Activated naive CD4-positive, alpha-beta T cell treated with Interleukin-2 at 50 U/mL for 16 hours (primary cell): ENCODE data around the gene FAM81B.

Experiments
- DNase-seq: peaks from one replicate; pipeline ENCODE4 v3.0.0-alpha.2; 2020

FAM81B gene

DNA sequence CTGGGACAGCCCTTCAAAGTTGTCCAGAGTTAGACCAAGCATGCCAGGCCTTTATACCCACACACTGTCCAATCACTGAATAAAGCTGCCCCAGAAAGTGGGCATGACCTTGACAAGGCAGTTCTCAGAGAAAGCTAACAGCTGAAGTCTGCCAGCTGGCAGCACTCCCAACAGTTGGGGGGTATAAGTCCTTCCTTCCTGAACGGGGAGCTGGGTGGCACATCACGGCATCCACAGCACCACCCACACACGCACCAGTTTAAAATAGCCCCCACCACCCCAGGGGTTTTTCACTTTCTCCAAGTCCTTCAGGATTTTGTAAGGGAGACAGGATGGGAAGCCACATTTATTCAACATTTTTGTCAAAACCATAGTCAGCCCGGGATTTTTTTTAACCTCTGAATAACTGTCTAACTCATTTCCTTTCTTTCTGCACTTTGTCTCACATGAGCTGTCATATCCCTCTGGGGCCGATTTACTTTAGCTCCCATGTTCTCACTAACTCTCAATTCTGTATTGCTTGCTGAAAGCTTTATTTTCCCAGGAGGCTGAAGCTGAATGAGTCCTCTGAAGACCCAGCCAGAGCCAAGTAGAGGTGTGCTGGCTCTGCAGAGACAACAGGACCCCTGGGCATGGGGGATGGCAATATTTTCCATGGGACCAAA is 15.4 kb downstream of the FAM81B start:
- DNase-seq, result no peak

DNA sequence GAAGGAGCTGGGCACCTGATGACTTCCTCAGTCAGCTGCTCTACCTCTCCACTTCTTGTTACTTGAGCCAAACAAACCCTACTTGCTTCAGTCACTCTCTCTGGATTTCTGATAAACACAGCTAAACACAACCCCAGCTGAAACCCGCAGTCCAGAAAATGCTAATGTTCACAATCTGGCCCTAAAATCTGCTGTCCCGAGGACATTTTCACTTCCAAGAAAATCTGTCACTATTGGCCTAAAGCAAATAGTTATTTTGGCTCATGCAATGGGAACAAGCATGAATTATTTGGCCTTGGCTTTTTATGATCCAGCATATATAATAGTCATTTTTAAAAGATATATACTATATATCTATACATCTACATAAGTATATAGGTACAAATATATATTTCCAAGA is 19.1 kb downstream of the FAM81B start:
- DNase-seq, result no peak

DNA sequence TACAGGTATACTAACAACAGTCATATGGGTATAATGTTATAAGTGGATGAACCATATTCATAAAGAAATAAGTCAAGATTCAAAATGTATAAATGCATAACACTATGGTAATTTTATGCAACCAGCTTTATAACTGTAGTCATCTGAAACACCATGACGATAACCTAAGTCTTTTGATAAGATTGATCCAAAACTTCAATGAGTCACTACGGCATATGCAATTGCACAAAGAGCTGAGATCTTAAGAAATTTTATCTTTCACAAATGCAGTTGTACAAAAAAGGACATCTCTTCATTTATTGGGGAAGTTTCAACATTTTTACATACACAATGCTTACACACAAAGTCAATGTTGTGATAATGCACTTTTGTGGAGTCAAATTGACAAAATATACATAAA is 20.3 kb downstream of the FAM81B start:
- DNase-seq, result no peak

DNA sequence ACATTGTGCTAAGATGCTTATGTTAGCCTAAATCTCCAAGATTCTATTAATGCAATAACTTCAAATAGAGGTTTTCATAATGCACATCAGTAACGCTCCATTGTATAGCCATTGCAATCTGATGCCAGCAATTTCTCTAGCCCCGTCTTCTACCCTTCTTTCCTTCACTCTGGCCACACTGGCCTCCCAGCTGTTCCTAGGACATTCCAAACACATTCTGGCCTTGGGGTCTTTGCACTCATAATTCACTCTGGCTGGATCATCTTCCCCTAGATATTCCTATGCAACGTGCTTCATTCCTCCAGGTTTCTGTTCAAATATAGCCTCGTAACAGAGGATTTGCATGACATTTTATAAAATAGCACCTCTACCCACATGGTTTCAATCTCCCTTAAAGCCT is 23.3 kb downstream of the FAM81B start:
- no peak for DNase-seq

DNA sequence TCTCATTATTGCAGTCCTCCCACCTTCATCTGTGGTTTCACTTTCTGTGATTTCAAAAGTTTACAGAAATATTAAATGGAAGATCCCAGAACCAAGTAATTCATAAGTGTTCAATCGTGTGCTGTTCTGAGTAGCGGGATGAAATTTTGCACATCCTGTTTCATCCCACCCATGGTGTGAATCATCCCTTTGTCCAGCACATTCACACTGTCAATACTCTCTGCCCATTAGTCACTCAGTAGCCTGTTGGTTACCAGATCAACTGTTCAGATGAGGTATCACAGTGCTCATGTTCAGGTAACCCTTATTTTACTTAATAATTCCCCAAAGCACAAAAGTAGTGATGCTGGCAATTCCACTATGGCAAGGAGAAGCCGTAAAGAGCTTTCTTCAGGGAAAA is 26.8 kb downstream of the FAM81B start:
- DNase-seq, result no peak

DNA sequence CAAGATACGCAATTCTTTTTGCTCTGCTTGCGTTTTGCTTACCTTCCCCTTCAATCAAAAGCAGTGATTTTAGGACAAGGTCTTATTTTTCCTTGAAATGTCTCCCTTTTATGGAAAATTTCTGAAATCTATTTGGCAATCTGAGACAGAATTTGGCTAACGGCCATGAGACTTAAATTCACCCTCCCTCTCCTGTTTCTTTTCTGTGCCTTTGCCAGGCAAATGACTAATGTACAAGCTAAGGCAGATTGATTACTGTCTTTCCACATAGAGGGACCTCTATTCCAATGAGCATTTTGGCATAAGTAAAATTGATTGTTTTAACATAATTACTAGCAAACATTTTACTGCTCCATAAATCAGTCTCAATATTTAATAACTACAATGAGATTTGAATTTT is 31.7 kb downstream of the FAM81B start:
- DNase-seq, result no peak

DNA sequence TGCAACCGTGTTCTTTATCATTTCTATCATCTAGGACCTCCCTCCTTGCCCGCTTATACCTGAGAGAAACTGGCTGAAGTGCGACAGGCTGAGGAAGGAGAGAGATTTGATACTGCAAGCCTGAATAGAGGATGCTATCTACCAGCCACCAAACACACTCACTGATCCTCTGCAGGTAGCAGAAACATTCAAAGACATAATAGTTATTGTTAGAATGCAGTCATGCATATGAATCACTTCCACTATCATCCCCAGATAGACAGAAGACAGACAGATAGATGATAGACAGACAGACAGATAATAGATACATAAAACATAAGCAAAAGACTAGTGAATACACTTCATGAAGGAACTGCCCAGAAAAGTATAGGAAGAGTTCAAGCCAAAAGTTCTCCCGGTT is 32.9 kb downstream of the FAM81B start:
- DNase-seq, result no peak

DNA sequence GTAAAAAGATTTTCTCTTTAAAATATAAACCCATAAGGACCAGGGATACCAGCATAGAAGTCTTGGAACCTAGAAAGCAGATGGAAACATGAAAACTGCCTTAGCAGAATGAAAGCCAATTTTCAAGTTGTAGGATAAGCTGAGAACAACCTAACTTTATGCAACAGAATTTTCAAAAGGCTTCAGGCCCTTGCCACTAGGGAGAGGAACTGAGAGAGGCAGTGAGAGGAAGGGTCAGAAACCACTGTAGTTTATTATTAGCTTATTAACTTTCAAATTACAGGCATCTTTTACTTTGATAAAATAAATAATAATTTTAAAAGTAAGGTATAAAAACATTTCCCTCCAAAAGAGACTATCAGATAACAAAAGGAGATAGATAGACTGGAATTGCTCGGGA is 33.4 kb downstream of the FAM81B start:
- no peak for DNase-seq

DNA sequence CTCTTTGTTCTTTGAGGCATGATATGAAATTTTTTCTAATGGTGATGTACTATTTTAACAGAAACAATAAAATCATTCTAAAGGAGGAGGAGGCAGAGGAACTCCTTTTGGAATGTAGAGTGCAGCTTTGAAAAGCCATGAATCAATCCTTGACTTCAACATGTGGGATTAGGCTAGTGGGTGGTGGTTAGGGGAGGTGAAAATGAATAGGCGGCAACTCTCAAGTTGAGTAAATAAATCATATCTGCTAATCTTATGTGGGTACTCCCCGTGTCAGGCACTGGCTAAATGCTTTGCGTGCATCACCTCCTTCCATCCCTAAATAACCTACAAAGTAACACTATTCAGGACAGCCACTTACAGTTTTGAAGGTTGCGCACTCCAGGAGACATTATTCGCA is 35.1 kb downstream of the FAM81B start:
- DNase-seq, result no peak

DNA sequence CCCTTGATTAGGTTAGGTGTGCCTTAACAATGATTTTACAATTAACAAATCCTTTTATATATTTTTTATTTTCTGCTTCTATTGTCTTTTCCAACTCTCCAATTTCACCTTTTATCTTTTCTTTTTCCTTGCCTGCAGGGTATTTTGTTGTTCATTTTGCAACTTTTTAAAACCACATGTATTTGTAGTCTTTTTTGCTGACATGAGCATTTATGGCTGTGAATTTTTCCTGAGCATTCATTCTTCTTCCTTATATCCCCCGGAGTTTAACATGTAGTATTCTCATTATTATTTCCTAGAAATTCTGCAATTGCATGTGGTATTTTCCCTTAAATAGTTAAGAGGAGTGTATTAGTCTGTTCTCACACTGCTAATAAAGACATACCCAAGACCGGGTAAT is 41.6 kb downstream of the FAM81B start:
- no peak for DNase-seq

DNA sequence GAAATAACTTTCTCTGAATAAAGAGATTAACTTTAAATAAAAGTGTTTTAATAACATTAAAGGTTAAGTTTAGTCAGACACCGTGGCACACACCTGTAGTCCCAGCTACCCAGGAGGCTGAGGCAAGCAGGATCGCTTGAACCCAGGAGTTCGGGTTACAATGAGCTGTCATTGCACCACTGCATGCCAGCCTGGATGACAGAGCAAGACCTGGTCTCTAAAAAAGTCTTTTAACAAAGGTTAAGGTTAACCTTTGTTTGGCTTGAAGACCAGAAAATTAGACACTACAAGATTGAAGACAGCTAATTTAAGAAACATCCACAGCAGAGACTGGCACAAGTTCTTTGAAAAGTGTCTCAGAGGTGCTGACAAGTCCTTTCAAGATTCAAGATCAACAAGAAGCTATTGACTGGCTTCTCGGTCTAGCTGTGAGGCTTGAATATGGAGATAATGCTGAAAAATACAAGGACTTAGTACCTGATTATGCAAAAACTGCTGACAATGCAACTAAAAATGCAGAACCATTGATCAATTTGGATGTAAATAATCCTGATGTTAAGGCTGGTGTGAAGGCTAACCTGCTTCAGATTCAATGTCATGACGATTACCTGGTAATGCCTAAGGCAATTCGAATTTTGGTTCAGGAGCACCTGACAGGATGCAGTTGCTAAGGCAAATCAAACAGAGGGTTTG is 48.8 kb downstream of the FAM81B start:
- no peak for DNase-seq

DNA sequence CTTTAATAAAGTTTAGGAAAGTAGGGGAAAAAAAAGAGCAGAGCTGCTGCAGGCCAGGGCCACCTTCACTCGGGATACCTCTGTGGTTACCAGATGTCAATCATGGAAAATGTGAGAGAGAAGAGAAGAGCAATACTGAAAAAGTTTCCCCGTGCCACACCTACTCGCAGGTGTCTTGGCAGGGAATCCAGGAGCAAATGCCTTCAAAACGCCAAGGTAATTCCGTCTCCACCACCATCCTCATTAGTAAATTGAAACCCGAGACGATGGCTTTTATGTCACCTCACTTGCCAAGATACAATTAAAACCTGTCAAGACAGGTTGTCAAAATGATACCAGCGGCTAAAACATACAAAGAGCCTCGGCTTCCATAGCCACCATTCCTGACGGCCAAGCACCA is 49.7 kb downstream of the FAM81B start:
- no peak for DNase-seq

DNA sequence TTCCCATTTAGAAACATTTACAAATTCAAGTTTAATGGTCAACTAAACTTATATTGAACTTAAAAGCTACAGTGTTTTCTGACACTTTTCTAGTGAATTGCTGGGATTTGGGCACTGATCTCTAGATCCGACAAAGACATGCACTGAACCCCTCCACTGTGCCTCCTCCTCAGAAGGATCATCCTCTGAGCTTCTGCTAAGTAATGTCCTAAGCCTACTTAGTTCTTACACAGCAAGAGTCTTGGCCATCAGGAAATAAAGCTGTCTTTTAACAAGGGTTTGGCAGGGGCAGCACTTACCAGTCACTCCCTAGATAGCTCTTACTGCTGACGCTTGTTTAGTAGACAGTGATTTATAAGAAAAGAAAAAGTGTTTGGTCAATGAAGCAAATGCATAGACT is 50.5 kb downstream of the FAM81B start:
- DNase-seq, result no peak

DNA sequence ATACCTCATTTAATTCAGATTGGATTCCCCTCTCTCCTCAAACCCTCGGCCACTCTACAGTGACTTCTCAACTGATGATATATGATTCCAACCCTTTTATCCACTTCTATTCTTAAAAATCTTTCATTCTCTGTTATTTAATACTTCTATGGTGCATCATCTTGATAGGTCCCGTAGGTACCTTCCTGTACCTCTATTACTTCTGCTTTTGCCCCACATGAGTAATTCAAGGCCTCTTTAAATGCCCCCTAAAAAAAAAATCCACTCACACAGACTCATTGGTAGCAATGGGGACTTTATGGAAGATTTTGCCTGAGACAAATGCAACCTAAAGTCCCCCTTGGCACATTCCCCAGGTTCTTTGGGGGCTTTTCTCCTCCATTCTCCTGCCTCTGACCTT is 54.3 kb downstream of the FAM81B start:
- no peak for DNase-seq

DNA sequence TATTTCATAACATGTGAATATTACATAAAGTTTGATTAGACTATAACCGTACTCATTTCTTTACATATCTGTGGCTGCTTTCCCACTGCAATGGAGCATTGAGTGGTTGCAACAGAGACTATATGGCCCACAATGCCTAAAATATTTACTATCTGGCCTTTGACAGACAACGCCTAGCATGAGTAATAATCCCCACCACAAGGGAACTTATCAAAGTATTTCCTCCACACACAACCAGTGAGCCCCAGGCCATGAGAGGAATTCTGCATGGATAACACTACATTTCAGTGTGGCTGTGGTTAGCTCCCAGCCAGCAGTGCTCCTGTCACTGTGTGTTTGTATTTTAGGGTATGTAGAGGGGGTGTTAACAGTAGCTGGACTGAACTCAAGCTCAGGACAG is 54.8 kb downstream of the FAM81B start:
- no peak for DNase-seq

DNA sequence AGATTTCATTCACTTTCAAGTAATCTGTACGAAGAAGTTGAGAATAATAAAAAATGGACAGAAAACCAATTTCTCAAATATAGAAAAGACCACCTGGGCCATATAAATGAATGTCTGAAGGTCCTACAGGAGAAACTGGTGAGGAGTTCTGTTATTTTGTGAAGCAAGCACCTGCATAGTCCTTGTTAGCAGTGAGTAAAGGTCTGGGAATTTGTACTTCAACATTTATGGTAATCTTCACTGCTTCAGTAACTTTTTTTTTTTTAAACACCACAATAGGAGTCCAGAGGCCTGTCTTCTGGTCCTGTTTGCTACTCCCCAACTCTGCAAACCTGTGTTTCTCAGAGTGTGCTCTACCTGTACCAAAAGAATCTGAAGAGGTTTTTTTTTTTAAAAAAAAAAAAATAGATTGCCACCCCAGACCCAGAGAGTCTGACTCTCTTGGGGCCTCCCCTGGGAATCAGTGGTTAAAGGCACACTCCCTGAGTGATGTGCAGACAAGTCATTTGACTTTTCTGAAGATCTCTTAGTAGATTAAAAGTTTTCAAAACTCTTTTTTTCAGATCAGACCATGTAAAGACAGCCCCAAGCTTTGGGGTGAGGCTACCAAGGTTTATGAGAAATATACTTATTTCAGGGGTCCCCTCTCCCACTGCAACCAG is 55.5 kb downstream of the FAM81B start:
- no peak for DNase-seq

DNA sequence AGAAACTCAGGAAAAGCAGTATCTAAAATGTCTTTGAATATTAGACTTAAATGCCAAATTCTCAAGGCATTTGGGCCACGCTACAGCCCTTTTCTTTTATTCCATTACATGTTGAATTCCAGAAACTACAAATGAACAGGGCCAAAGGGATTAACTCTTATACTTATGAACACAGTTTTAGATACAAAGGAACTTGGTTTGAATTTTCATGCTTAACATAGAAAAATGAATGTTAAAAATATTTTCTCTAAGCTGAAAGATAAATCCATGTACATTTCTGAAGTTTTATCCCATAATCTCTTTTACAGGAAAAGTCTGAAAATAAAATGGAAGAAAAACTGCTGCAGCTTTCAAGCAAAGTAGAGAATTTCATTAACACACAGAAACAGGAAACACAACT is 56.8 kb downstream of the FAM81B start:
- no peak for DNase-seq

DNA sequence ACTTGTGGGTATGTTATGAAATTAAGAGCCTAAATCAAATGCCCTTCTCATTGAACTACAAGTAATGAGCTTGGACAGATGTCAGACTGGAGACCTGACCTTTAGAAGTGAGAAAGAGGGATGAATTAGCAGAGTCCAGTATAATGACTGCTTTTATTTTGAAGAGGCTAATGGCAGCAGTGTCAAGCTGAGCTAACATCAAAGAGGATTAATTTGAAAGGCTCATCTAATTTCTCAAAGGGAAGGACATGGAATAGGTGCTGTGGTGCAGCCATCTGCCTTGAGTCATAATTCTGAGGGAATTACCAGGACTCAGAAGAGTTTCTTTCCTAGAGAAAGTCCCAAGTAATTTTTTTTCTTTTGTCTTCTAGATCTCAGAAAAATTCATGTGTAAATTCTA is 57.6 kb downstream of the FAM81B start:
- DNase-seq, result no peak

DNA sequence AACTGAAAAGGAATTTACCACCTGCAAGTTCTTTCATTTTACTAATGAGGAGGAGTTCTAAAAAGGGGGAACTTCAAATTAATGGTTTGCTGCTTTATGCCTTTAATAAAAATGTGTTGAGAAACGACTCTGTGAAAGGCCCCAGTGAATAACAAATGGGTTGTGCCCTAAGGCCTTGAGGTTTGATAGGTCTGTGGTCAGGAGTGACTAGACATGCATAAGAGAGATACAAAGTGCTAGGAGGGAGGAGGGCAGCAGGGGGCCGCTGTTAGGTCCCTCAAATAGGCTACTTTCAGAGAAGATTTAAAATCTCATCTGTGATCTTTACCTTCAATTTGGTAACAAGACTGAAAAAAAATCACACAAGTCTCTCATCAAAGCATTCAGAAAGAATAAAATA is 58.3 kb downstream of the FAM81B start:
- no peak for DNase-seq

DNA sequence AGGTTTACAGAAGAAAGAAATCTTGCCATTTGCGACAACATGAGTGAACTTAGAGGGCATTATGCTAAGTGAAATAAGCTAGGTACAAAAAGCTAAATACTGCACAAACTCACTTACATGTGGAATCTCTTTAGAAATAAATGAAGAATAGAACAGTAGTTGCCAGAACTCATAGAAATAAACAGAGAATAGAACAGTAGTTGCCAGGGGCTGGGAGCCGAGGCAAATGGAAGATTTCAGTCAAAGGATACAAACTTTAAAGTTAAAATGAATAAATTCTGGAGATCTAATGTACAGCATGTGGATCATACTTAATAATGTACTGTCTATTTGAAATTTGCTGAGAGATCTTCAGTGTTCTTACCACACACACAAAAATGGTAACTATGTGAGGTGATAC is 63.4 kb downstream of the FAM81B start:
- DNase-seq, result no peak

DNA sequence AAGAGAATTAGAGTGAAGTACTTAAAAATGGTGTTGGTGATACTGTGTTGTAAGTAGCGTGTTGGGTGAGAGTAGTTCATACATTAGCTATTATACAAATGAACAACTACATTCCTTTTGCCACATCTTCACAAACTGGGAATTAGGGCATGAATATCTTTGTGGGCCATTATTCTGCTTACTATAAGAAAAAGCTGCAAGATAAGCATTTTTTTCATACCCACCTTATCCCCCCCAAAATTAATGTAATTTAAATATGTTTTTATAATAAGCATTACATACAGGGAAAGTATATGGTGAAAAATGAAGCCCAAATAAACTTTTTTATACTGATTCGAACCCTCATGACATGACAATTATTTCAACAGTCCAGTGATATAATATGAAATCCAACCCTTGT is 69.5 kb downstream of the FAM81B start:
- DNase-seq, result no peak

DNA sequence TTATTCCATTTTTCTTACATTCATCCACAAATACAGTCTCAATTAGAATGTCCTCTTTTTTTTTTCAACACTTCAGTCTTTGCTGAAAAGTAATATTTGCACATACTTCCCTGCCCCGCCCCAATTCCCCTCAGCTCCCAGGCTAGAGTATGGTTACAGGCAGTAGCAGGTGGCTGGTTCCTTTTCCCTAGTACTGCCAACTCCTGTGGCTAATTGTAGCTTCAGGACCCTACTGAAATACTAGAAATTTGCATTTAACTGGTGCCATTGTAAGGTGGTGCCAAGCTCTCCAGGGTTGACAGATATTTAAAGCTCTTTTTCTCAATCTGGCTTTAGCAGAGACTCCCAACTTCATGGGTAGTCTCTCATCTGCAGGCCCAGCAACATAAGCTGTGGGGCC is 80.3 kb downstream of the FAM81B start:
- DNase-seq, result no peak

DNA sequence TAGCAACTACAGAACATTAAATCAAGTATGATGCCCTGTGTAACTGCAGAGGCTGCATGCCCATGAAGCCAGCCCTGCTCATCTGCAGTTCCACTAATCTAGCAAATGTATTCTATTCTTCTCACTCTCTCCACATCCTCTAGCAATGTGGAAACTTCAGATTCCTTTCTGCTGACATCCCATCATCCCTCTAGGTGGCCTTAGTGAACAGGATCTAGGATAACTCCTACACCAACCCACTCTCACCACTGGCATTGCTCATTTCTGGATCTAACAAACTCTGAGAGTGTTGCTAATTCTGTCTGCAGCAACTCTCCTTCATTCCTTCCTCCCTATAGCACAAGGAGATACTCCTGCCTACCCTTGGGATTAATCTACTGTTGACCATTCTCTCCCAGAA is 80.8 kb downstream of the FAM81B start:
- no peak for DNase-seq

DNA sequence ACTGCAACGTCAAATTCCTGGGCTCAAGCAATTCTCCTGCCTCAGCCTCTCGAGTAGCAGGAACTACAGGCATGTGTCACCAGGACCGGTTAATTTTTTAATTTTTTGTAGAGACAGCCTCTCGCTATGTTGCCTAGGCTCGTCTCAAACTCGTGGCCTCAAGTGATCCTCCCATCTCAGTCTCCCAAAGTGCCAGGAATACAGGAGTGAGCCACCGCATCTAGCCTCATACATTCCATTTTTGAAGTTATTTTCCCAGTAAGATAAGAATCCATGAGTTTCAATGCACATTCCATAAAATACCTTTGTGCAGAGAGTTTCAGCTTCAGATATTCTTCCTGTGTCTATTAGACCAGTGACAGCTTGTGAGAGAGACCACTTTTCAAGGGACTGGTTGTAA is 93.3 kb downstream of the FAM81B start:
- no peak for DNase-seq

DNA sequence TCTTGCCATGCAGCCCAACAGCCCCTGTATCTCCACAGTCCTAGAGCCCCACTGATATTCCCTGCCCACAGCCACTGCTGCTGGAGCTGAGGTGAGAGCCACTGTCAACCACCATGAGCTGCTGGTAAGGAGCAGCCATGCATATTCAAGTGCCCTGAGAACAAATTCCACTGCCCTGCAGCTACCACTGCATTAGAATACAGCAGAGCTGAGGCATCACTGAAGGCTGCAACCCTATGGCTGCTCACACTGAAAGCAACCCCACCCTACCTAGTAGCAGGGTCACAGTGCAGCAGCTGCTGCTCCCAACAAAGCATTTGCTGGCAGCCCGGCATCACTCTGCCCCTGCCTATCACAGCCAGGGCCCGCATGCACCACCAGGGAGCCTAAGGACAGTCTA is 95.0 kb downstream of the FAM81B start:
- DNase-seq, result no peak
